GM18907 (cell line): ENCODE results near the gene MMP28.

Experiments
- ATAC-seq: cut with Tn5 transposase; IDR thresholded peaks from one replicate; pipeline ENCODE4 v1.9.1; 2021; ENCODE audit warnings: mild to moderate bottlenecking, moderate library complexity; ENCODE audit not compliant: unreplicated experiment

MMP28 gene

GRCh38 chr17:35801583-35802224, 6.3 kb upstream of the MMP28 start:
- ATAC-seq: no peak

- no peak for ATAC-seq
These were observed 4.5 kb upstream of the MMP28 start for GRCh38 chr17:35799942-35800341.

- no peak for ATAC-seq
These were observed 2.5 kb upstream of the MMP28 start for GRCh38 chr17:35797918-35798317.

- no peak for ATAC-seq
These were observed 1.9 kb upstream of the MMP28 start for GRCh38 chr17:35797370-35797769.

GRCh38 chr17:35796942-35797341, 1.5 kb upstream of the MMP28 start:
- ATAC-seq: no peak

- no peak for ATAC-seq
These were observed 427 bp upstream of the MMP28 start for GRCh38 chr17:35795871-35796265.

- no peak for ATAC-seq
These were observed 2.2 kb downstream of the MMP28 start for GRCh38 chr17:35793257-35793656.

GRCh38 chr17:35791681-35792350, 3.6 kb downstream of the MMP28 start:
- ATAC-seq: no peak

- no peak for ATAC-seq
These were observed 4.6 kb downstream of the MMP28 start for GRCh38 chr17:35790841-35791240.

GRCh38 chr17:35788477-35789368, 6.7 kb downstream of the MMP28 start:
- no peak for ATAC-seq

GRCh38 chr17:35786941-35787432, 8.5 kb downstream of the MMP28 start:
- no peak for ATAC-seq

GRCh38 chr17:35784895-35785294, 10.5 kb downstream of the MMP28 start:
- no peak for ATAC-seq

GRCh38 chr17:35780950-35781349, 14.5 kb downstream of the MMP28 start:
- no peak for ATAC-seq

- no peak for ATAC-seq
These were observed 16.7 kb downstream of the MMP28 start for GRCh38 chr17:35778641-35779196.

GRCh38 chr17:35775583-35775982, 19.9 kb downstream of the MMP28 start:
- no peak for ATAC-seq

- no peak for ATAC-seq
These were observed 20.4 kb downstream of the MMP28 start for GRCh38 chr17:35775039-35775438.

- ATAC-seq: no peak
These were observed 20.9 kb downstream of the MMP28 start for GRCh38 chr17:35774499-35774898.

GRCh38 chr17:35773679-35774425, 21.6 kb downstream of the MMP28 start:
- ATAC-seq: no peak

- ATAC-seq: no peak
These were observed 22.3 kb downstream of the MMP28 start for GRCh38 chr17:35773129-35773528.

GRCh38 chr17:35769895-35770486, 25.4 kb downstream of the MMP28 start:
- no peak for ATAC-seq
